CD4-positive, alpha-beta T cell treated with Interleukin-4 for 1 hour (primary cell): Measurements from ENCODE around the gene PLCH1.
"Not testable (repeated sequence)": the region's sequence is repeated elsewhere in the genome, so short reads cannot be mapped to it uniquely, and the experiment has no call there.

Source experiments
- DNase-seq, 2 donors: peaks; one replicate each; pipeline ENCODE4 v3.0.0-alpha.2; 2020 to 2022

The PLCH1 gene

DNA sequence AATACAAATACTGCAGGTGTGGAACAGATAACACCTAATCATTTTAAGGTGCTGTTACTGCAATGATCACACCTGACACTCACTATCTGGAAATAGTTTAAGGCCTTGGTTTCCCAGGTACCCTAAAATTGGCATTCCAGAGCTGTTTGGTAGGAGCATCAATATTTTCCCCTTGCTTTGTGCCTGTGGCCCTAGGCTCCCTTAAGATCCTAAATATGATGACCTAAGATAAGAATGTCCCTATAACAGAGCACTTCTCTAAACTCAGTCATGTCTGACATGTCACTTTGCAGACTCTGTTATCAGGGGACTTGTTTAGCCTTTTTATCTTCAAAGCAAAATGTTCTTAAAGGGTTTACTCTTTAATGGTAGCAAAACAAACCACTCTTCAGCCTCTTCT lies 335.5 kb downstream of the PLCH1 start:
- DNase-seq: no peak

DNA sequence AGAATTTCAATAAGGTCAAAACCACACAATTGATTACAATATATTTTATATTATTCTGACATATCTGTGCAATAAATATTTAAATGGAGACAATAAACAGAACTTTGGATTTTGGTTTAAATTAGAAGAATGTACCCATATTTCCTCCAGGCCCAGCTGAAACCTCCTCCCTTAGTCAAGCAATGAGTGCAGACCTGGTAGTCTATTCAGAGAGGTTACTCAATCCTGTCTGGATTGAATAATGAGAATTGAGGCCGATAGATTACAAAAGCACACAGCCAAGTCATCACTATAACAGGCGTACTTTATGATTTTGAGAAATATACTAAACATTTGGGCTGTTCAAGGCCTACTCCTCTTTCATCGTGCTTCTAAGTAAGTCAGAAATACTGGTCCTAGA lies 336.9 kb downstream of the PLCH1 start:
- DNase-seq: no peak

- DNase-seq: no peak
Observed at GRCh38 chr3:155407331-155407730, 337.5 kb downstream of the PLCH1 start.

GRCh38 chr3:155404486-155404885 lies 340.4 kb downstream of the PLCH1 start:
- DNase-seq: no peak

- DNase-seq: no peak
Observed at GRCh38 chr3:155402656-155403055, 342.2 kb downstream of the PLCH1 start.

DNA sequence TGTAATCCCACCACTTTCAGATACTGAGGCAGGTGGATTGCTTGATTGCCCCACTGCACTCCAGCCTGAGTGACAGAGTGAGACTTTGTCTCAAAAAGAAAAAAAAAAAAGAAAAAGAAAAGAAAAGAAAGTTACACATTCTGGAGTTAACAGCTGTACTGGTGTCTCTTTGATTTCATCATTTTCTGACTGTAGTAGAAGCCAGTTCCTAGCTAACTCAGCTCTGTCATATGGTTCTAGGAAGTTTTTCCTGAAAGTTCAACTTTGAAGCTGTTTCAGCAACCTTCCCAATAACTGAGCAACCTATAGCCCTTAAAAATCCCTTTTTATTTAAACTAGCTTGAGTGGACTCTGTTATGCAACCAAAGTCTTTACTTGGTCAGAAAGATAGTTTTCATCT lies 346.8 kb downstream of the PLCH1 start:
- DNase-seq: no peak

GRCh38 chr3:155394896-155395295 lies 350.0 kb downstream of the PLCH1 start:
- DNase-seq: not testable (repeated sequence)

- DNase-seq: no peak
Observed at GRCh38 chr3:155394240-155394639, 350.6 kb downstream of the PLCH1 start.

DNA sequence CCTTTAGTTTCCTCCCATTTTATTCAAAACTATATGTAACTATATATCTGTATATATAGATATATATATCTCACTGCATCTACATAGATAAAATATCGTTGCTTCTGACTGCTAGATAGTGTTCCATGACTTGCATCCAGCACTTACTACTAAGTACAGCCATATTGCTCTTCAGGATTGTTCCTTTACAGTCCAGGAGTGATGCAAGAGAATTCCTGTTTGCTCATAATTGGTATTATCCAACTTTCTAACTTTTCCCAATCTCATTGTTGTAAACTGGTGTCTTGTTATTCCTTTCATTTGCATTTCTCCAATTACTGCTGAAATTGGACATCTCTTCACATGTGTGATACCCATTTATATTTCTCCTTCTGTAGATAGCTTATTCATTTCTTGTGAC lies 351.6 kb downstream of the PLCH1 start:
- DNase-seq: no peak

- no peak for DNase-seq
Observed at GRCh38 chr3:155392138-155392537, 352.7 kb downstream of the PLCH1 start.

- DNase-seq: no peak
Observed at GRCh38 chr3:155391551-155391958, 353.3 kb downstream of the PLCH1 start.

DNA sequence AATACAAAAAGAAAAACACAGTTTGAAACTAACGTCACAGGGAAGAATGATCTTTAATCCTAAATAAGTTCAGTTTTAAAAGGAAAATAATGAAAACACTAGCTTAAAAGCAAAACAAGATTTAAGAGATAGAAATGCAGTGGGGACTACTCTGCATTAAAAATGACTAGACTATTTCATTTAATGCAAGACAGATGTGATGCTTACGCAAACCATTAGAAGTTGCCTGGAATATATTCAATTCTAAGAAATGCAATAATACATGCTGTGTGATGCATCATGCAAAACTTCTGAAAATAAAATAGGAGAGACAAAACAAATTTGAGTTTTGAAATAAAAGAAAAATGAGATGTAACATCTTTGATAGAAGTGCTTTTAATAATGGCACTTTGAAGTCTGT lies 353.8 kb downstream of the PLCH1 start:
- DNase-seq: no peak

GRCh38 chr3:155390351-155390750 lies 354.5 kb downstream of the PLCH1 start:
- no peak for DNase-seq

GRCh38 chr3:155388417-155388816 lies 356.5 kb downstream of the PLCH1 start:
- no peak for DNase-seq

GRCh38 chr3:155387571-155387970 lies 357.3 kb downstream of the PLCH1 start:
- no peak for DNase-seq

DNA sequence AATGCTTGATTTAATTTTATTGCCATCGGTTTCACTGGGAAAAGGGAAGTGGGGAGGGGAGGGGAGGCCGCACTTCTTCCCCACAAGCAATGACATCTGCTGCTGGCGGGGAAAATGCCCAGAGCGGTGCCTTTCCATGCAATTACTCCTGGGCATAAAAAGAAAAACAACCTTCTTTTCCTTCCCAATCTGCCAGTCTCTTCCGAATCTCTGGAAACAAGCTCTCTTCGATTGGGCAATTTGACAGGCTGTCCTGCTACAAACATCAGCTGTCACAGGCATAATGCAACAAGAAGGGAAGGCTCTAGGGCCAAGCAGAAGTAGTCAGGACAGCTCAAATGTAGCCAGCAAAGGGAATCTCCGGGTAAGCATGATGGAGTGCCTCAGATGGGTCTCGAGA lies 358.0 kb downstream of the PLCH1 start:
- no peak for DNase-seq

DNA sequence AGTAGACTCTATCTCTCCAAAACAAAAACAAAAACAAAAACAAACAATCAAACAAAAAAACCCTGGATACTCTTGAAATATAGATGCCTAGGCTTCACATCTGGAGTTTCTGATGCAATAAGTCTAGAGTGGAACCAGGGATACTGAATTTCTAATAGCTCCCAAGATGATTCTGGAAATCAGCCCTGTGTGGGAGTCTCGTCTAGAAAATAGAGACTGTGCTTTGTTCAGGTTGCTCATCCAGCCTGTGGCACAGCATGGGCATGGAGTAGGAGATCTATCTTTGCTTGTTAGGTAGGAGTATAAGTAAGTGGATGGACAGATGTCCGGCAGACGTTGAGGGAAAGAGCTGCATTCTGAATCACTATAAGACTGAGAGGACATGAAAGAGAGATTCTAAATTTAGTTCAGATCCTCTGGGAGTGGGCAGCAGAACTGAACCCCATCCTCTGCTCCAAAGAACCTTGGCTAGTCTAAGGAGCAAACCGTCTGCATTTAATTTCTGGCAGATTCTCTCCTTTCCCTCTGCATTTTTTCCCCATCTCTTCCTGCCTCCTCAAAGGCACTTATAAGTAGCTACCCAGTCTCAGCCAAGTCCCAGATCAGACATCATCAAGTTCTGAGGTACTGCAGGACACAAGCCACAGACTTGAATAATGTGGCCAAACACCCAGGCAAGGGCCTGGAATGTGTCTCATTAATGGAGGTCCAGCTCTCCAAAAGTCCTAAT lies 358.8 kb downstream of the PLCH1 start:
- DNase-seq: no peak

DNA sequence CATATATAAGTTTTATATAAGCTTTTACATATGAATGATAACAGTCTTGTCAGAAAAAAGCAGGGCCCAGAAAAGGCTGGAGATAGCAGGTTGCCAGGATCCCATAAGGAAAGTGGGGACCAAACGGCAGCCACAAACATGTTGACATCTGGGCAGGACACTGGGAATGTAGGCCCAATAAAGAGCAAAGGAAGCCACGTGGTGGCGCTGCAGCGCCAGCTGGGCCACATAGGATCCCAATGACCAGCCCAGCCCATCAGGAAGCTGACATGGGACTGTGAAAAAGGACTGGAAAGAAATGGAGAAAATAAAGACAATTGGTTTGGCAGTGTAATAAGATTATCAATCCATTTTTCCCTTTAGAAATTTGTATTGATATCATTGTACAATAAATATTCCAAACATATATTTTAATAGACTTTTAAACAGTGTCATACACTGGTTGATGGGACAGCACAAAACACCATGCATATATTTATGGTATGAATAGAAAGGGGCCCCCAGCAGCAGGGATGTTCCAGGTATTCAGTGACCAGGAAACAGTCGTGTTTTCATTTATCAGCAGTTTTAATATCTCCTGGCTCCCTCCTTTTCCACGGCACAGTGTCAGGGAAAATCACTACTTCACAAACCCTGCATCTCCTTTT lies 362.4 kb downstream of the PLCH1 start:
- DNase-seq: no peak

DNA sequence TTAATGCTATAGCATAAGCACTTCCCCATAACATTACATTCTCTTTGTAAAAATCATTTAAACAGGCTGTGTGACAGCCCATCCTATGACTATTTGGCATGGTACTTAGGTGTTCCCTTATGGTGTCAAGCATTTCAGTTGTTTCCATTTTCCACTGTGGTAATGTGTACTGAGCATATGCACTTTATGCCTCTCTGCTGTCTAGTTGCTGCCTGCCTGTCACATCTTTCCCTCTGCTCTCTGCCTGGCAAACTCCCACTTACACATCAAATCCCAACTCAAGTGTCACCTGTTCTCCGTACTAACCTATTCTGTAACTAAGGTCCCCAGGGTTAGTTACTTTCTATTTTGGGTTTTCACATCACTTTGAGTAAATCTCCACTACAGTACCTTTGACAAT lies 367.0 kb downstream of the PLCH1 start:
- no peak for DNase-seq

- no peak for DNase-seq
Observed at GRCh38 chr3:155377071-155377470, 367.8 kb downstream of the PLCH1 start.

DNA sequence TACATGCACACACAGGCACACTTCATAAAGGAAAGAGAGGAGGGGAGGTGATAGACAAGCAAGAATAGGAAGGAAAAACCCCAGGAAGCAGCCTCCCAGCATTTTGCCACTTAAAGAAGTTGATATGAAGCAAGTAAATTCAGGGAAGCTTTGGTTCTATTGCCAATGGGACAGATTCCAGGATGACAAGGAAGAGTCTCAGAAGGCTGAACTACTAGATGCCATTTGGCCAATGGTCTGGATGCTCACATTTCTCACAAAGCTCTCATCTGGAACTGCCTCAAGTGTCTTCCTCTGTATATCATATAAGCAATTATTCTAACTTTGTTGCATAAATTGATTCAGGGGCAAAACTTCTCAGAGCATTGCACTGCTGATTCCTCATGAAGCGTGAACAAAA lies 372.6 kb downstream of the PLCH1 start:
- DNase-seq: no peak

DNA sequence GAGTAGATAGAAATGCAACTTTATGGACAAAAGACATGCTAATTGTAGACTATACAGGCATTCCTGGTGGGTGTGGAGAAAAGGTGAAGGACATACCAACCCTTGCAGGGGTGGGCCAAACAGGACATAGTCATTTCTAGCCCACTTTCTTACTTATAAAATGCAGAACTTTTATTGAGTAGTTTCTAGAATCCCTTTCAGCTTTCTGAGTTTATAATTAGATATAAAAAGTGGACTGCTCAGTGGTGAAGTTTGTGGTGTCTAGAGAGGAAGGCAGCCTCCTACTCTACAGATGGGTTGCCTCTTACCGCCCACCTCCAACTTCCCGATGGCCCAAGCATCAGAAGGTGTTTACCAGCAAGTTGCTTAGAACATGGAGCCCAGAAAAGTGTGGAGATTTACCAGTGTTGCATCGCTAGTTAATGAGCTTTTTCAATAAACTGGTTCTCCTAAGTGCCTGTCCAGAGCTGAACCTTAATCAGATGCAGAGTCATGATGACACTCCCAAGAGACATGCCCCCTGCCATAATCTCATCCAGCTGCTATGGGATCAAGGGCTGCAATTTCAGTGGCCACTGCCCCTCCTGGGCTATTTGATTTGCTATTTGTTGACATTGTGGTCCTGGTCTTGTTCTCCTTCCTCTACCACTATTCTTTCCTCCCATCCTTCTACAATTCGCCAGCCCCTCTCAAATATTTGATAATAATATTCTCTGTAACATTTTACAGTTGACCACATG lies 373.9 kb downstream of the PLCH1 start:
- no peak for DNase-seq

DNA sequence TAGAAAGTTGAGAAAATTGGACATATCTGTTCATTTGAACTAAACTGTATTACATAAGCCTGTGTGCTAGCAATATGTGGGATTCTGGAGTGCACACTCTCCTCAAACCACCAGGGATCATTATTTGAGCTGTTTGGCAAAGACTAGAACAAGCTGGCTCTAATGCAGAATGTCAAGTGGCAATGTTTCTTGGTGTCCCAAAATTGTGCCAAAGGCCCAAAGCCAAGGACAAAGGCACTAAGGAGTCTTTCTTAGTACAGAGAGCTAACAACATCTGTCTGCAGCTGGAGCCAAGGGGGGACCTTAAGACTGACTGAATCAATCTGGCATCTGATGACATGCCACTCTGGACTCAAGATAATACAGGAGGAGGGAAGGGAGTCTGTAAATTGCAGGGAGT lies 374.7 kb downstream of the PLCH1 start:
- no peak for DNase-seq

DNA sequence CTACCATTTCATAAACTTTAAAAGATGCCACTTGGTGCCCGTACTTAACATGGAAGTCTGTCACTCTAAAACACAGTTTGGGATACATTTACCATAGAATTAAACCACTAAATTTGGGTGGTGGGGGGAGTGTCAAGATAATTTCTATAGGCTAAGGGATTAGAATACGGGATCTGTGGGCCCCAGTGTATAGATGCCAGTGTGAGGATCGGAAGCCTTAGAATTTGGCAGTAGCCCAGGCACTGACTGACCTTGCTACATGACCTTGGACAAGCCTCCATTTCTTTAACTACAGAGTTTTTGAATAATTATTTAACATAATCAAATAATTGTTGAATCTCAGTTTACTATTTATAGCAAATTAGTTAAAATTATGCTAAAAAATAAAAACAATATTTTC lies 375.1 kb downstream of the PLCH1 start:
- no peak for DNase-seq
